HepG2 (cell line): ENCODE data around the gene FCN3. TPM values are rescaled to one million over a fixed set of nuclear protein-coding genes. Genes with fewer than 3 reads are reported as not detected.

Experiments
- ATF7-NPFF ChIP-seq: sonication (generic); formaldehyde crosslinking; IDR thresholded peaks from 2 replicates; pipeline ENCODE4 v1.8.1; 2023; ENCODE audit warnings: mild to moderate bottlenecking, low read depth, missing genetic modification reagents, moderate library complexity
- CTCF ChIP-seq: sonication (generic); formaldehyde crosslinking; IDR thresholded peaks from 2 replicates; pipeline ENCODE4 v1.5.0; 2020; ENCODE audit warnings: mild to moderate bottlenecking, missing genetic modification reagents, moderate library complexity
- ELF1 ChIP-seq: sonication (generic); formaldehyde crosslinking; IDR thresholded peaks from 2 replicates; pipeline ENCODE4 v1.4.0; 2020; ENCODE audit warnings: missing genetic modification reagents
- FOSL1 ChIP-seq: sonication (generic); formaldehyde crosslinking; IDR thresholded peaks from 2 replicates; pipeline ENCODE4 v1.9.0; 2021; ENCODE audit warnings: missing genetic modification reagents, borderline replicate concordance
- LCORL ChIP-seq, 2 experiments: fragments of 450-650 bp in 1 of 2; sonication (generic) in 1 of 2; formaldehyde crosslinking in 1 of 2; IDR thresholded peaks; 2 replicates each; pipeline versions ENCODE4 v1.5.0 to v1.6.1; 2017 to 2020; ENCODE audit warnings: antibody characterized with exemption in 1 of 2, missing genetic modification reagents in 1 of 2
- ZBED4 ChIP-seq: sonication (generic); formaldehyde crosslinking; IDR thresholded peaks from 2 replicates; pipeline ENCODE4 v1.4.0; 2020; ENCODE audit warnings: missing genetic modification reagents, borderline replicate concordance
- ZBTB38 ChIP-seq: sonication (generic); formaldehyde crosslinking; IDR thresholded peaks from 2 replicates; pipeline ENCODE4 v1.5.1; 2020; ENCODE audit warnings: mild to moderate bottlenecking, missing genetic modification reagents
- ZFP36L2 ChIP-seq: sonication (generic); formaldehyde crosslinking; IDR thresholded peaks from 2 replicates; pipeline ENCODE4 v1.4.0; 2020; ENCODE audit warnings: missing genetic modification reagents
- ZNF563 ChIP-seq: sonication (generic); formaldehyde crosslinking; IDR thresholded peaks from 2 replicates; pipeline ENCODE4 v1.8.0; 2022; ENCODE audit warnings: mild to moderate bottlenecking, moderate library complexity, missing genetic modification reagents
- ZNF687 ChIP-seq: sonication (generic); formaldehyde crosslinking; IDR thresholded peaks from 2 replicates; pipeline ENCODE4 v1.5.1; 2020; ENCODE audit warnings: mild to moderate bottlenecking, missing genetic modification reagents, moderate library complexity
- polyA plus RNA-seq, 8 experiments: library from polyadenylated mRNA; depleted of rRNA in 3 of 8; stranded (reverse) in 7 of 8; unstranded in 1 of 8; fragments of >200 nt; fragmentation: Illumina TruSeq in 4 of 8; extraction: Trizol in 4 of 8; gene quantifications; 2 replicates each; pipeline versions ENCODE4 v1.2.1 to v1.2.3, GENCODE V29; 2011 to 2016; ENCODE audit warnings: low read depth in 4 of 8, missing spikeins in 1 of 8, mixed read lengths in 1 of 8; ENCODE audit not compliant: insufficient read depth in 1 of 8
- total RNA-seq, 5 experiments: library from RNA; depleted of rRNA; stranded (reverse); fragments of >200 nt; fragmentation: Illumina TruSeq; extraction: Trizol; gene quantifications; 2 replicates each; pipeline ENCODE4 v1.2.3, GENCODE V29; 2016; ENCODE audit warnings: low read depth in 1 of 5
- TF ChIP-seq, protein P1 (sequence below): sonication (generic); formaldehyde crosslinking; IDR thresholded peaks from 2 replicates; pipeline ENCODE4 v1.9.0; 2022; ENCODE audit warnings: missing genetic modification reagents, mild to moderate bottlenecking, borderline replicate concordance
- TF ChIP-seq, protein P2 (sequence below): sonication (generic); formaldehyde crosslinking; IDR thresholded peaks from 2 replicates; pipeline ENCODE4 v1.4.0; 2020; ENCODE audit warnings: missing genetic modification reagents
- TF ChIP-seq, protein P3 (sequence below): sonication (generic); formaldehyde crosslinking; IDR thresholded peaks from 2 replicates; pipeline ENCODE4 v1.4.0; 2020; ENCODE audit warnings: mild to moderate bottlenecking, missing genetic modification reagents

Gene FCN3
- total and polyA plus RNA-seq, 2 of the 13 experiments (the other 11 are each of a cell fraction or from before 2014, with no cell fraction given): not detected

GRCh38 chr1:27366411-27367159 is 8.0 kb downstream of the FCN3 start, which contains the start of gene MAP3K6 (continued):
- peak; percentile 67 for TF ChIP-seq ZNF687 (CRISPR knock-in tag)
- peak; percentile 53; the same call in 1 of the 2 replicates for TF ChIP-seq ZBED4 (CRISPR knock-in tag)
- TF ChIP-seq, protein P1, sequence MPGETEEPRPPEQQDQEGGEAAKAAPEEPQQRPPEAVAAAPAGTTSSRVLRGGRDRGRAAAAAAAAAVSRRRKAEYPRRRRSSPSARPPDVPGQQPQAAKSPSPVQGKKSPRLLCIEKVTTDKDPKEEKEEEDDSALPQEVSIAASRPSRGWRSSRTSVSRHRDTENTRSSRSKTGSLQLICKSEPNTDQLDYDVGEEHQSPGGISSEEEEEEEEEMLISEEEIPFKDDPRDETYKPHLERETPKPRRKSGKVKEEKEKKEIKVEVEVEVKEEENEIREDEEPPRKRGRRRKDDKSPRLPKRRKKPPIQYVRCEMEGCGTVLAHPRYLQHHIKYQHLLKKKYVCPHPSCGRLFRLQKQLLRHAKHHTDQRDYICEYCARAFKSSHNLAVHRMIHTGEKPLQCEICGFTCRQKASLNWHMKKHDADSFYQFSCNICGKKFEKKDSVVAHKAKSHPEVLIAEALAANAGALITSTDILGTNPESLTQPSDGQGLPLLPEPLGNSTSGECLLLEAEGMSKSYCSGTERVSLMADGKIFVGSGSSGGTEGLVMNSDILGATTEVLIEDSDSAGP: peak; percentile 70; the same call in 1 of the 2 replicates
- TF ChIP-seq ATF7-NPFF (CRISPR knock-in tag): 0 out of 2 replicates have a peak, but pooled peaks have one; percentile 21
- TF ChIP-seq ELF1 (CRISPR knock-in tag): peak; percentile 10; the same call in 1 of the 2 replicates
- TF ChIP-seq ZNF563 (CRISPR knock-in tag): peak; percentile 60
- 0 out of 2 replicates have a peak, but pooled peaks have one; percentile 14 for TF ChIP-seq ZBTB38 (CRISPR knock-in tag)
- TF ChIP-seq ZFP36L2 (CRISPR knock-in tag): no peak
- TF ChIP-seq, protein P2, sequence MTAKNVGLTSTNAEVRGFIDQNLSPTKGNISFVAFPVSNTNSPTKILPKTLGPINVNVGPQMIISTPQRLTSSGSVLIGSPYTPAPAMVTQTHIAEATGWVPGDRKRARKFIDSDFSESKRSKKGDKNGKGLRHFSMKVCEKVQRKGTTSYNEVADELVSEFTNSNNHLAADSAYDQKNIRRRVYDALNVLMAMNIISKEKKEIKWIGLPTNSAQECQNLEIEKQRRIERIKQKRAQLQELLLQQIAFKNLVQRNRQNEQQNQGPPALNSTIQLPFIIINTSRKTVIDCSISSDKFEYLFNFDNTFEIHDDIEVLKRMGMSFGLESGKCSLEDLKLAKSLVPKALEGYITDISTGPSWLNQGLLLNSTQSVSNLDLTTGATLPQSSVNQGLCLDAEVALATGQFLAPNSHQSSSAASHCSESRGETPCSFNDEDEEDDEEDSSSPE: peak; percentile 50
- TF ChIP-seq LCORL (IDR thresholded peaks at IDR 0.05): no peak
- peak; percentile 62 for TF ChIP-seq LCORL (CRISPR knock-in tag; IDR thresholded peaks at IDR 0.05)
- TF ChIP-seq CTCF (CRISPR knock-in tag): peak; percentile 54
- TF ChIP-seq, protein P3, sequence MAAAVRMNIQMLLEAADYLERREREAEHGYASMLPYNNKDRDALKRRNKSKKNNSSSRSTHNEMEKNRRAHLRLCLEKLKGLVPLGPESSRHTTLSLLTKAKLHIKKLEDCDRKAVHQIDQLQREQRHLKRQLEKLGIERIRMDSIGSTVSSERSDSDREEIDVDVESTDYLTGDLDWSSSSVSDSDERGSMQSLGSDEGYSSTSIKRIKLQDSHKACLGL (CRISPR knock-in tag): 0 out of 2 replicates have a peak, but pooled peaks have one; percentile 23
- no peak for TF ChIP-seq FOSL1 (CRISPR knock-in tag)
